ENCODE results near the gene SENP3.

SENP3 gene

DNA sequence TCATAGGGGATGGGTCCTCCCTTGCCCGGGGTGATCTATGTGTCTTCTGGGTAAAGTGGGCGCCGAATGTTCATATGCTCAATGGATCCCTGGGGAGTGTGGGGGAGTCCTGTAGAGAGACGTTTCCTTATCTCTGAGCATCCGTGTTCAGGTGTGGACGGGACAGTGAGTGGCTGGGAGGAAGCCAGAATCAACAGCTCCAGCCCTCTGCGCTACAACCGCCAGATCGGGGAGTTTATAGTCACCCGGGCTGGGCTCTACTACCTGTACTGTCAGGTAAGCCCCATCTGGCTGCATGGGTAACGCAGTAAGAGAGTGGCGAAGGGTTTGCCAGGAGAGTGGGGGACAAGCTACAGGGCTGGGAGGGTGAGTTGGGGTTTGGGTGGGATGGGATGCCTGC lies 5.1 kb upstream of the SENP3 start:
- no peak for DNase-seq (ENCODE audit: low spot score)

- DNase-seq (ENCODE audit: low spot score), result no peak
Measured at GRCh38 chr17:7557147-7557764, 4.5 kb upstream of the SENP3 start.

DNA sequence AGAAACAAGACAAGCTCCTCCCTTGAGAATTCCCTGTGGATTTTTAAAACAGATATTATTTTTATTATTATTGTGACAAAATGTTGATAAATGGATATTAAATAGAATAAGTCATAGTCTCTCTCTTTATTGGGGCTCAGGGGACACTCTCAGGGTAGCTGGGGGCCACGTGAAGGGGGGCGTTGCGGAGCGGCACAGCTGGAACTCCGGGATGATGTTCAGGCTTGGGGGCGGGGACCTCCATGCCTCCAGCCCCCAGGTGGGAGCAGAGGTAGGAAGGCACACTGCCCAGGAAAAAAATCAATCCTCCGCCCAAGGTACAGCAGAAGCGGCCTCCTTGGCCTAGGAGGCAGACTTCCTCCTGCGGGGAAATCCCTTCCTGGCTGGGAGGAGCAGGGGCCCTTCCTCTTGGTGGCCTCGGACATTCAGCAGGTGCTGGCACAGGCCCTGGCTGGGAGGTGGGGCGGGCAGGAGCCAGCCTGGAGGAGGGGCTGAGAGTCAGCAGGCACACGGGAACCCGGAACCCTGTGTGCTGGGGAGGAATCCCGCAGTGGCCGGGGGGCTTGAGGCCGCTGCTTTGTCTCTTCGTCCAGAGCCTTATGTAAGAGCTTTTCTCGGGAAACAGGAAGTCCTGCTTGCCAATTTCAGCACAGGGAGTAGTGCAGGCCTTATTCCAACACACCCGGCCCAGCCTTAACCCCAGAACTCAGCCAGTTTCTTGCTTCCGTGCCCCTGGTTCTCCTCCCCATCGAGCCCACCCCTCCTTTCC lies 3.8 kb upstream of the SENP3 start:
- DNase-seq (ENCODE audit: low spot score), result peak; percentile 52

GRCh38 chr17:7558544-7559319 lies 3.0 kb upstream of the SENP3 start, which contains the start of gene TNFSF13:
Gene TNFSF13, plus strand, starts transcription at chr17:7558750. Its CDS starts 290 bp downstream, at chr17:7559040.
- no peak for DNase-seq (ENCODE audit: low spot score)

- no peak for DNase-seq (ENCODE audit: low spot score)
Measured at GRCh38 chr17:7559320-7560171, 2.2 kb upstream of the SENP3 start.

GRCh38 chr17:7560172-7561027 lies 1.3 kb upstream of the SENP3 start:
- no peak for DNase-seq (ENCODE audit: low spot score)

DNA sequence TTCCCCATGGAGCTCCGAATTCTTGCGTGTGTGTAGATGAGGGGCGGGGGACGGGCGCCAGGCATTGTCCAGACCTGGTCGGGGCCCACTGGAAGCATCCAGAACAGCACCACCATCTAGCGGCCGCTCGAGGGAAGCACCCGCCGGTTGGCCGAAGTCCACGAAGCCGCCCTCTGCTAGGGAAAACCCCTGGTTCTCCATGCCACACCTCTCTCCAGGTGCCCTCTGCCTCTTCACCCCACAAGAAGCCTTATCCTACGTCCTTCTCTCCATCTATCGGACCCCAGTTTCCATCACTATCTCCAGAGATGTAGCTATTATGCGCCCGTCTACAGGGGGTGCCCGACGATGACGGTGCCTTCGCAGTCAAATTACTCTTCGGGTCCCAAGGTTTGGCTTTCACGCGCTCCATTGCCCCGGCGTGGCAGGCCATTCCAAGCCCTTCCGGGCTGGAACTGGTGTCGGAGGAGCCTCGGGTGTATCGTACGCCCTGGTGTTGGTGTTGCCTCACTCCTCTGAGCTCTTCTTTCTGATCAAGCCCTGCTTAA lies 617 bp upstream of the SENP3 start:
- DNase-seq (ENCODE audit: low spot score), result peak; percentile 92

DNA sequence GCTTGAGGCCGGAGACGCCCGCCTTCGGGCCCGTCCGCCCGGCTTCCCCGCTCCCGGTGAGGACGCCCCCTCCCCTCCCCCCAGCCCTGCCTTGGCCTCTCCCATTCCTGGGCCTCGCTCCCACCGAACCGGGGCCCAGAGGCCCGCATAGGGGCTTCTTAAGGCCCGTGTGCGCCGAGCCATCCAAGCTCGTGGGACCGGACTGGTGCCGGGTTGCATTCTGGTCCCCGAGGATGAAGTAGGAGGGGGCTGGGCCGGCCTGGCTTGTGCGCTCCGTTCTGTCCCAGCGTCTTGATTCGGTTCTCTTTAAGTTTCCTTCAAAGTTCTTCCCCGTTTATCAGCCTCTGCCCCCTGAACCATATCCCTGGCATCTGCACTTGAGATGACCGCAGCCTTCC lies 488 bp downstream of the SENP3 start:
- DNase-seq (ENCODE audit: low spot score), result no peak

GRCh38 chr17:7563115-7563869 lies 1.6 kb downstream of the SENP3 start:
- no peak for DNase-seq (ENCODE audit: low spot score)

- DNase-seq (ENCODE audit: low spot score), result no peak
Measured at GRCh38 chr17:7569571-7569970, 7.9 kb downstream of the SENP3 start.

- DNase-seq (ENCODE audit: low spot score), result no peak
Measured at GRCh38 chr17:7570351-7570750, 8.6 kb downstream of the SENP3 start.

DNA sequence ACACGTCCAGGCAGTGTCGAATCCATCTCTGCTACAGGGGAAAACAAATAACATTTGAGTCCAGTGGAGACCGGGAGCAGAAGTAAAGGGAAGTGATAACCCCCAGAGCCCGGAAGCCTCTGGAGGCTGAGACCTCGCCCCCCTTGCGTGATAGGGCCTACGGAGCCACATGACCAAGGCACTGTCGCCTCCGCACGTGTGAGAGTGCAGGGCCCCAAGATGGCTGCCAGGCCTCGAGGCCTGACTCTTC lies 10.5 kb downstream of the SENP3 start:
- no peak for DNase-seq (ENCODE audit: low spot score)

DNA sequence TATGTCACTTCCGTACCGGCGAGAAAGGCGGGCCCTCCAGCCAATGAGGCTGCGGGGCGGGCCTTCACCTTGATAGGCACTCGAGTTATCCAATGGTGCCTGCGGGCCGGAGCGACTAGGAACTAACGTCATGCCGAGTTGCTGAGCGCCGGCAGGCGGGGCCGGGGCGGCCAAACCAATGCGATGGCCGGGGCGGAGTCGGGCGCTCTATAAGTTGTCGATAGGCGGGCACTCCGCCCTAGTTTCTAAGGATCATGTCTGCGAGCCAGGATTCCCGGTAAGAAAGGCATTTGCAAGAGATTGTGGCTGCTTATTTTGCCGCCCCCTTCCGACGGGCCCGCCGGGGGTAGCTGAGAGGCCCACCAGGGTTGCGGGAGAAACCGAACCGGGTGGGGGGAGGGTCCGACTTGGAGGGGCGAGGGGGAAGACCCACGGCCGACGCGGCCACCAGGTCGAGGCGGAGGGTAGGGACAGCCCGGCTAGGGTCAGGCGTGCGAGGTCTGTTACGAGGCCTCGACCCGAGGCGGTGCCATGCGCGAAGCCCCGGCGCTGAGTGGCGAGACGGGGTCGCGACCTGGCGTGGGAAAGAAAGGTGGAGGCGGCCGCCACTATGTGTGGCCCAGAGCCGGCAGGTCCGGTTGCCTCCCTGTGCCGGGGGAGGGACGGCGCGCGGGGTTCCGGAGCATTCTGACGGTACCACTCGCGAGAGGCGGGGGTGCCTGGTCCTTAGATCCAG lies 11.0 kb downstream of the SENP3 start:
- DNase-seq (ENCODE audit: low spot score), result peak; percentile 99

DNA sequence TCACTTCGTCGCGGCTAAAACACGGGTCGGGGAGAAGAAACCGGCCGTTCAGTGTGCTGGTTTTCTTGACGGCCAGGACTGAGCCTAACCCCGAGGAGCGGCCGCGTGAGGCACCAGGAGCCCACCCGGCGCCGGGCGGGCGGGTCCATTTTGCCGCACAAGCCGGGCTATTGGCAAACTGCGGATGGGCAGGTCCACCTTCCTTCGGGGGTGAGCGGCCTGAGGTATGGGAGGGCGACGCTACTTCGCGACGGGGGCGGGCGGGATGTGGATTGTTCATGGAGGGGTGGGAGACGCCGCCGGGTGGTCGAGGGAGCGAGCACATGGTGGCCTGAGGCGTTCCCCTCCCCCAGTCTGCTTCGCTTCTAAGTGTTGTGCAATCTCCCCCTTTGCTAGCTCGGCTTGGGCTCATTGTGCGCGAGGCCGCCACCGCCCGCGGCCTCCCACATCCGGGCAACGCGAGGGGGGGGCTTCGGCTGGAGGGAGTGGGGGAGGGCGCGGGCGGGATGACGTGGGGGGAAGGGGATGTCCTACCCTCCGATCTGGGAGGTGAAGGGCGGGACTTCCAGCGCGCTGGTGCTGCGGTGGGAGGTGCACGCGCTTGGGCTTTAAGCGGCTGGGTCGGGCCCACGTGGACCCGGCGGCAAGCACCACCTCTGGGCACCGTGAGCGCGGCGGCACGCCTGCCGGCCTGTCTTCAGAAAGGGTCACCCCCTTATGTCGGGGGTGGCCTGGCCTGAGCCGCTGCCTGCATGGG lies 11.8 kb downstream of the SENP3 start:
- DNase-seq (ENCODE audit: low spot score), result peak; percentile 78

GRCh38 chr17:7574176-7574953 lies 12.6 kb downstream of the SENP3 start:
- DNase-seq (ENCODE audit: low spot score), result no peak

- no peak for DNase-seq (ENCODE audit: low spot score)
Measured at GRCh38 chr17:7575481-7575883, 13.8 kb downstream of the SENP3 start.

DNA sequence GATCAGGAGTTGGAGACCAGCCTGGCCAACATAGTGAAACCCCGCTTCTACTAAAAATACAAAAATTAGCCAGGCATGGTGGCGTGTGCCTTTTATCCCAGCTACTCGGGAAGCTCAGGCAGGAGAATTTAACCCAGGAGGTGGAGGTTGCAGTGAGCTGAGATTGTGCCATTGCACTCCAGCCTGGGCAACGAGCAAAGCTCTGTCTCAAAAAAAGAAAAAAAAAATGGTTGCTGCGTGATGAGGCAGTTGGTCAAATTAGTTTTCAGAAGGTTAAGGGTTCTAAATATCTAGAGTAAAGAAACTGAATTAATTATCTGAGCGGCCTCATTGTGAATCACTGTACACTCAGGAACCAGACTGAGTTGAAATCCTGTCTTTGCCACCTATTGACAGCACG lies 14.2 kb downstream of the SENP3 start:
- DNase-seq (ENCODE audit: low spot score), result no peak

GRCh38 chr17:7576432-7576937 lies 14.8 kb downstream of the SENP3 start:
- DNase-seq (ENCODE audit: low spot score), result no peak

All from SW480 (cell line).